ENCODE results near the gene PLCH2. TPM values are rescaled to one million over a fixed set of nuclear protein-coding genes. Genes with fewer than 3 reads are reported as not detected.

Gene PLCH2
- total and polyA plus RNA-seq, 11 donors: 0.04 to 1.0 (median 0.35) TPM; not detected in 4

GRCh38 chr1:2513939-2514652 lies 38.0 kb downstream of the PLCH2 start:
- no peak overlapping the region for H3K27ac ChIP-seq
- no peak overlapping the region for H3K4me3 ChIP-seq
- H3K9me3 ChIP-seq: no peaks in the 10 kb centered on the region
- 93 to 94% (median 94%) methylated on average over 18 to 43 of the region's 43 CpGs for WGBS, 4 donors
- DNase-seq (no peak), ATAC-seq (no peak)
- no peak for TF ChIP-seq CTCF (IDR thresholded peaks at IDR 0.05)
- no peak for TF ChIP-seq POLR2A (IDR thresholded peaks at IDR 0.05)
- no peaks in the 10 kb centered on the region for H3K27me3 ChIP-seq
- intact Hi-C loops (cut with DNase I): no loop called here
- H3K4me1 ChIP-seq: no peaks in the 10 kb centered on the region
- H3K36me3 ChIP-seq: peaks cover 7 to 100% (median 96%) of the 10 kb centered on the region in 9 donors

GRCh38 chr1:2514863-2515762 lies 39.0 kb downstream of the PLCH2 start:
- no peak for TF ChIP-seq POLR2A (IDR thresholded peaks at IDR 0.05)
- TF ChIP-seq CTCF (IDR thresholded peaks at IDR 0.05): no peak
- peaks cover 7 to 100% (median 96%) of the 10 kb centered on the region in 9 donors for H3K36me3 ChIP-seq
- intact Hi-C loops (cut with DNase I): no loop called here

GRCh38 chr1:2515763-2516080 lies 39.6 kb downstream of the PLCH2 start:
- H3K36me3 ChIP-seq: peaks cover 7 to 100% (median 96%) of the 10 kb centered on the region in 9 donors
- intact Hi-C loops (cut with DNase I): no loop called here

More at GRCh38 chr1:2514863-2515762, 39.0 kb downstream of the PLCH2 start:
- no peak overlapping the region for H3K27ac ChIP-seq
- no peaks in the 10 kb centered on the region for H3K27me3 ChIP-seq
- no peak overlapping the region for H3K4me3 ChIP-seq
- WGBS, 4 donors: 92 to 93% (median 92%) methylated on average over 39 to 45 of the region's 45 CpGs
- no peaks in the 10 kb centered on the region for H3K9me3 ChIP-seq
- ATAC-seq (no peak), DNase-seq (no peak)
- H3K4me1 ChIP-seq: no peaks in the 10 kb centered on the region

More at GRCh38 chr1:2515763-2516080, 39.6 kb downstream of the PLCH2 start:
- WGBS, 4 donors: 94 to 98% (median 95%) methylated on average over 11 of the region's 11 CpGs
- ATAC-seq (no peak), DNase-seq (no peak)
- Histone ChIP-seq H3K4me3 (no peak overlapping the region), H3K27ac (no peak overlapping the region), H3K4me1 (peaks cover 0 to under 1% (median 0%) of the 10 kb centered on the region in 12 donors), H3K9me3 (no peaks in the 10 kb centered on the region), H3K27me3 (no peaks in the 10 kb centered on the region)
- TF ChIP-seq POLR2A (IDR thresholded peaks at IDR 0.05) (no peak), CTCF (IDR thresholded peaks at IDR 0.05) (no peak)
